OCI-LY3 (cell line): ENCODE data around the gene BANK1.
A peak's percentile ranks its signal among the peaks of the same experiment; 100 is the strongest.

Source experiments
- H2AFZ ChIP-seq: fragments of 200-600, 300-600 bp; shearing (Covaris generic); 2 replicates; pipeline ENCODE4 v1.6.0; 2014; ENCODE audit warnings: antibody characterized with exemption, low read depth, low read length
- H3K27ac ChIP-seq: fragments of 200-600, 300-600 bp; sonication (generic); 2 replicates; pipeline ENCODE4 v1.5.1; 2014; ENCODE audit warnings: mild to moderate bottlenecking, low read length, moderate library complexity, mixed read lengths
- H3K27me3 ChIP-seq: fragments of 200-600, 300-600 bp; sonication (generic); 2 replicates; pipeline ENCODE4 v1.6.1; 2014; ENCODE audit warnings: low read depth, low read length, mixed read lengths
- H3K36me3 ChIP-seq: fragments of 200-600, 300-600 bp; sonication (generic); replicated peaks from 2 replicates; pipeline ENCODE3; 2014; ENCODE audit warnings: low read depth, low read length, mixed read lengths
- H3K4me1 ChIP-seq: fragments of 300-600, 200-600 bp; sonication (generic); 2 replicates; pipeline ENCODE4 v1.6.1; 2014; ENCODE audit warnings: low read length, mixed read lengths
- H3K4me2 ChIP-seq: fragments of 200-600, 300-600 bp; sonication (generic); 2 replicates; pipeline ENCODE4 v1.6.1; 2014; ENCODE audit warnings: low read length, mixed read lengths
- H3K4me3 ChIP-seq: fragments of 300-600, 200-600 bp; sonication (generic); 2 replicates; pipeline ENCODE4 v1.5.1; 2014; ENCODE audit warnings: antibody characterized with exemption, mild to moderate bottlenecking, low read length, moderate library complexity
- H3K79me2 ChIP-seq: fragments of 300-600, 200-600 bp; shearing (Covaris generic); 2 replicates; pipeline ENCODE4 v1.6.1; 2014; ENCODE audit warnings: mild to moderate bottlenecking, low read length, mixed read lengths
- H3K9ac ChIP-seq: fragments of 300-600, 200-600 bp; shearing (Covaris generic); 2 replicates; pipeline ENCODE4 v1.6.0; 2014; ENCODE audit warnings: mild to moderate bottlenecking, low read length, moderate library complexity
- H3K9me3 ChIP-seq: fragments of 200-600, 300-600 bp; shearing (Covaris generic); 2 replicates; pipeline ENCODE4 v1.6.1; 2014; ENCODE audit warnings: low read length, mixed read lengths; ENCODE audit not compliant: insufficient read depth
- H4K20me1 ChIP-seq: fragments of 200-600, 300-600 bp; sonication (generic); 2 replicates; pipeline ENCODE4 v1.6.1; 2016; ENCODE audit warnings: low read length, mixed read lengths; ENCODE audit not compliant: insufficient read depth
- EZH2phosphoT487 ChIP-seq: fragments of 200-600 bp; shearing (Covaris generic); IDR thresholded peaks from 2 replicates; pipeline ENCODE4 v1.6.1; 2018; ENCODE audit warnings: antibody characterized with exemption, mixed run types, low read depth
- TF ChIP-seq, protein P1 (sequence below): fragments of 200-600, 300-600 bp; sonication (generic); IDR thresholded peaks from 2 replicates; pipeline ENCODE4 v1.5.1; 2014; ENCODE audit warnings: antibody characterized with exemption, low read length, low read depth

Gene BANK1

DNA sequence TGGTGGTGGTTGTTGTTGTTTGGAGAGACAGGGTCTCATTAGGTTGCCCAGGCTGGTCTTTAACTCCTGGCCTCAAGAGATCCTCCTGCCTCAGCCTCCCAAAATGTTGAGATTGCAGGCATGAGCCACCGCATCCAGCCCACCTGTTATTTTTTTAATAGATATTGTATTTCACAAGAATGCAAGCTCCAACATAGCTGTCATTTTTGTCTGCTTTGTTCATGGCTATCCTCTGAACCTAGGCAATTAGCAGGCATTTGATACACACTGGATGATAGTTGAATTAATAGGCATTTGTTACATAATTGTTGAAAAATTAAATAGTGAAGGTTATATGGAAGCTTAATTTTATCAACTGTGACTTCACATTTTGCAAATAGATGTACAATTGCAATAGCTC lies 64.7 kb downstream of the BANK1 start:
- H3K27me3 ChIP-seq = no peaks in the 10 kb centered on the region
- H3K9me3 ChIP-seq = no peaks in the 10 kb centered on the region
- no peak overlapping the region for H3K9ac ChIP-seq
- no peak for TF ChIP-seq EZH2phosphoT487
- TF ChIP-seq, protein P1, sequence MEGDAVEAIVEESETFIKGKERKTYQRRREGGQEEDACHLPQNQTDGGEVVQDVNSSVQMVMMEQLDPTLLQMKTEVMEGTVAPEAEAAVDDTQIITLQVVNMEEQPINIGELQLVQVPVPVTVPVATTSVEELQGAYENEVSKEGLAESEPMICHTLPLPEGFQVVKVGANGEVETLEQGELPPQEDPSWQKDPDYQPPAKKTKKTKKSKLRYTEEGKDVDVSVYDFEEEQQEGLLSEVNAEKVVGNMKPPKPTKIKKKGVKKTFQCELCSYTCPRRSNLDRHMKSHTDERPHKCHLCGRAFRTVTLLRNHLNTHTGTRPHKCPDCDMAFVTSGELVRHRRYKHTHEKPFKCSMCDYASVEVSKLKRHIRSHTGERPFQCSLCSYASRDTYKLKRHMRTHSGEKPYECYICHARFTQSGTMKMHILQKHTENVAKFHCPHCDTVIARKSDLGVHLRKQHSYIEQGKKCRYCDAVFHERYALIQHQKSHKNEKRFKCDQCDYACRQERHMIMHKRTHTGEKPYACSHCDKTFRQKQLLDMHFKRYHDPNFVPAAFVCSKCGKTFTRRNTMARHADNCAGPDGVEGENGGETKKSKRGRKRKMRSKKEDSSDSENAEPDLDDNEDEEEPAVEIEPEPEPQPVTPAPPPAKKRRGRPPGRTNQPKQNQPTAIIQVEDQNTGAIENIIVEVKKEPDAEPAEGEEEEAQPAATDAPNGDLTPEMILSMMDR = no peak
- H3K4me1 ChIP-seq = peaks cover 50% of the 10 kb centered on the region
- no peaks in the 10 kb centered on the region for H3K36me3 ChIP-seq
- H3K4me3 ChIP-seq = no peak overlapping the region
- no peaks in the 10 kb centered on the region for H3K79me2 ChIP-seq
- no peak overlapping the region for H2AFZ ChIP-seq
- H3K4me2 ChIP-seq = no peak overlapping the region
- no peaks in the 10 kb centered on the region for H4K20me1 ChIP-seq
- no peak overlapping the region for H3K27ac ChIP-seq

DNA sequence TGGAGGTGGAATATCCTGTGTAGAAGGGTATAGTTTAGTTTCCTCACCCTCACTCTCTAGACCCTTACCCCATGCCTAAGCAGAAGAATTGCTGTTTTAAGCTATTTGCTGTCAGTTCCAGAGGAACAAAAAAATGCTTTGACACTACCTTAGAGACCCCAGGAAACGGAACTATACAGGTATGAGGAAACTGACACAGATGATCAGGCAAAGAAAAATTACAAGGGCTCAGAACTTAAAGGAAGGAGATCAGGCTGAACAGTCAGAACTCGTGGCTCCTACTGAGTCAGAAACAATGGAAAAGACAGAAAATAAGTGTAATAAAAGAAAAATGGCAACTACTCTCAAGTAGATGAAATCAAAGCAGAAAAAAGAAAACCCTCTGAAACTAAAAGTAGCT lies 65.6 kb downstream of the BANK1 start:
- Histone ChIP-seq H3K27ac (no peak overlapping the region), H3K9me3 (no peaks in the 10 kb centered on the region), H3K4me1 (peaks cover 41% of the 10 kb centered on the region), H4K20me1 (no peaks in the 10 kb centered on the region), H2AFZ (no peak overlapping the region), H3K9ac (no peak overlapping the region), H3K4me3 (no peak overlapping the region), H3K4me2 (0 out of 2 replicates have a peak overlapping the region, but pooled peaks have one; percentile 0), H3K27me3 (no peaks in the 10 kb centered on the region), H3K79me2 (no peaks in the 10 kb centered on the region), H3K36me3 (no peaks in the 10 kb centered on the region)
- TF ChIP-seq, protein P1 = no peak
- no peak for TF ChIP-seq EZH2phosphoT487

- TF ChIP-seq, protein P1 = no peak
- Histone ChIP-seq H3K36me3 (no peaks in the 10 kb centered on the region), H3K4me3 (no peak overlapping the region), H3K9ac (no peak overlapping the region), H3K27ac (no peak overlapping the region), H3K4me2 (no peak overlapping the region), H3K27me3 (no peaks in the 10 kb centered on the region), H3K9me3 (no peaks in the 10 kb centered on the region), H2AFZ (no peak overlapping the region), H4K20me1 (no peaks in the 10 kb centered on the region), H3K4me1 (peaks cover 35% of the 10 kb centered on the region), H3K79me2 (no peaks in the 10 kb centered on the region)
These were observed 66.6 kb downstream of the BANK1 start for GRCh38 chr4:101857176-101857575.

GRCh38 chr4:101858641-101859040 lies 68.1 kb downstream of the BANK1 start:
- no peak overlapping the region for H3K9ac ChIP-seq
- no peak overlapping the region for H2AFZ ChIP-seq
- H4K20me1 ChIP-seq = no peaks in the 10 kb centered on the region
- peaks cover 36% of the 10 kb centered on the region for H3K4me1 ChIP-seq
- H3K27ac ChIP-seq = no peak overlapping the region
- no peaks in the 10 kb centered on the region for H3K27me3 ChIP-seq
- TF ChIP-seq, protein P1 = no peak
- TF ChIP-seq EZH2phosphoT487 = no peak
- no peak overlapping the region for H3K4me3 ChIP-seq
- no peaks in the 10 kb centered on the region for H3K9me3 ChIP-seq
- H3K36me3 ChIP-seq = peaks cover 3% of the 10 kb centered on the region
- H3K4me2 ChIP-seq = no peak overlapping the region
- H3K79me2 ChIP-seq = no peaks in the 10 kb centered on the region
